Measurements from ENCODE around the gene FAM120AOS.

Gene FAM120AOS

DNA sequence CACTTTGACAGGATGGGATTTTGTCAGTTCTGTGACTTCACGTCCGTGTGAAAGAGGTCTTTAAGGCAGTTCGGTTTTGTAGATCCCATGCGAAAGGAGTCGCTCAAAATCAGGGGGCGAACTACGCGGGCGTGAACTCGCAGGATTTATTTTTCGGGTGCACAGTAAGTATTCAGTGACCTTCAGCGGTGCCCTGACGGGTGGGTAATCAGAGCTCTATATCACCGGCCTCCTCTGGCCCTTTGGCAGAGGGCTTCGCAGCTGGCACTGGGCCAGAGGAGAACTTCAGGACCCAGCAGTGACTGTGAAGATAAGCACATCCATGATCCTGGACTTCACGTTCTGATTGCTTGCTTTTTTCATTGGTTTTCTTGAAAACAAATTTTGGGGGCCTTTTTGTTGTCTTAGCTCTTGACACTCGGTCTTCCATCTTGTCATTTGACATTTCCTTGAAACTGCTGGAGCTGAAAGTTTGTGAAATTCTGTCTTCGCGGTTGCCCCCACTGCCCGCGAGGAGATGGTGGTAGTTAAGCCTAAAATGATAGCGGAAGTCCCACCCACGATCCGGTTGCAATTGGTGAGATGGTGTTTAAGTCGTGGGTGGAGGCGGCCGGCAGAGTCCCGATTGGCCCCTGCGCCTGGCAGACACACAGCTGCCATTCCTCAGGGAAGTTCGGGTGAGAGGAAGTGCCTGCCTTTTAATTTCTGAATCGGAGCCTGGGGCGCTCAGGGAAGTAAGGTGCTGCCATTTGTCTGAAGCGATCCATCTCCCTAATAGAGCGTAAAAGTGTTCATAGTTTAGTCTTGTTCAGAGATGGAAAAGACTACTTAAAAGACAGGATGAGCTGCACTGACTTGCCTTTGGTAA, at the start of gene FAM120AOS:
Gene FAM120AOS (minus strand): TSS at position 535 of the 868 bp plus-strand sequence. CDS start 872 bp downstream, outside the sequence.
- FAIRE-seq, result peak; percentile 97

DNA sequence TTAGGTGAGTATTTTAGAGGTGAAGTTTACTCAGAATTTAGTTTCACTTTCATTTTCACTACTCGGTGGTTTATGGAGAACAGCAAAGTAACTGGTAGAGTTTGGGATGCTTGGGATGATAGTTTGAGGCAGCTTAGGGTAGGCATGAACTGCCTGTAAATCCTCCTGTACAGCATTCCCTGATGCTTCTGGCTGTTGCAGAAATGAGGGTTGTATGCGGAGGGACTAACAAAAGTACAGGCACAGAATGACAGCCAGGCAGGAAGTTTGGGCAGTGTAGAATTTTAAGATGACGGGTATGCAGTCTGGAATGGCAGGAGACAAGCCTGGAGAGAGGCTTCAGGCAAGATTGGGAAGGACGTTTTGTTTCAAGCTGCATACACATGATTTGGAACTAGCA, 48.0 kb upstream of the FAM120AOS start:
- no peak for FAIRE-seq

DNA sequence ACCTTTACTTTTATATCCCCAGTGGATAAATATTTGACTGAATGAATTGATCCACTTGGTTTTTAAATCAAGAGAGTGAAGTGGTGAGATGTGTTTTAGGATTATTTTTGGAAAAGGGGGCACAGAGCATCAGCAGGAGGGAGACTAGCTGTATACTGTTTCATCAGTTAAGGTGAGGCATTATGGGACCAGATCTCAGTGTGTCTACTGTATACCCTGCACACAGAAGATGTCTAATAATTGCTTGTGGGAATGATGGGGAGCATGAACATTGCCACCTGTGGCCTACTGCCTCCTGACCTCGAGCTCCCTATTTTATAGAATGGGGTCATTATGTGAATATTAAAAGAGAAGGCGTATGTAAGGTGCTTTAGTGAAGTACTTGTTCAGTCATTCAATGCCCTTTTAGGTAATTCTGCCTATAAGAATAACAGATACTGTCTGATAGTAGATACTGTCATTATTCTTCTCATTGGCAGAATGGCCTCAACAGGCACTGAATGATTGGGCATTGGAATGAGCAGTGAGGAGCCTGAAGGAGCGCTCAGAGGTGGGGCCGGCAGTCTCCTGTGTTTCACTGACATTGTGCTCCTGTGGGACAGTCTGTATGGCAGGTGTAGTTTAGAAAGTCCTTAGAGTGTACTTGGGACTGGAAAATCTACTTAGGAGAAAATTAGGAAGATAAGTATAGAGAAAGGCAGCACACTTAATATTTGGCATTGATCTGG, 47.4 kb upstream of the FAM120AOS start:
- no peak for FAIRE-seq

DNA sequence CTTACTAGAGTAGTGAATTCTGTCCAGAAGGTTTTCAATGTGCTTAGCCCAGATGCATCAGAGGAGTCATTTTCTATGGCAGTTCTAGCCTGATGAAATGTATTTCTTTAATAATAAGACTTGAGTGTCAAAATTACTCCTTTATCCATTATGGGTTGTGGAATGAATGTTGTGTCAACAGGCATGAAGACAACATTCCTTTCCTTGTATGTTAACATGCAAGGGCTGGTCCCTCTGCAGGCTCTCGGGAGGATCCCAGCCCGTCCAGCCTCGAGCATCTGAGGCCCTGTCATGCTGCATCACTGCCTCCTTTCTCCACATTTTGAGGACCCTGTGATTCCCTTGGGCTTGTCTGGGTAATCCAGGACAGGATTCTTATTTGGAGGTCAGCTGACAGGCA, 42.9 kb upstream of the FAM120AOS start:
- FAIRE-seq, result no peak

DNA sequence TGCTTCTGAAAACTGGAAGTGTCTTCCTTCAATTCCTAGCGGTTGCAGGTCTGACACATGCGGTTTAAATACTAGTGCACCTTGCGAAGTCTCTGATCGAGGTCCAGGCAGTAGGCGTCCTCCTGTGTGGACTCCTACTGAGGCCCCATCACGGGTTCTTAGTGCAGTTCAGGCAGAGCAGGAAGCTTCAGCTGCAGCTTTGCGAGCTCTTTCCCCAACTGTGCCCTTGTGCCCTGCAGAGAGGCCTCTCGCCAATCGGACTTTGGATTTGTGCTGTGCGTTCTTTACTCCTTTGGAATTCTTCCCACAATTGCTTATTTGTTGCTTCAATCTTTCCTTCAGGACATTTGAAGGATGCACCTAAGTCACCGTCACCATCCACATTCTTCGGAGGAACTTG, 40.6 kb upstream of the FAM120AOS start:
- FAIRE-seq, result no peak

DNA sequence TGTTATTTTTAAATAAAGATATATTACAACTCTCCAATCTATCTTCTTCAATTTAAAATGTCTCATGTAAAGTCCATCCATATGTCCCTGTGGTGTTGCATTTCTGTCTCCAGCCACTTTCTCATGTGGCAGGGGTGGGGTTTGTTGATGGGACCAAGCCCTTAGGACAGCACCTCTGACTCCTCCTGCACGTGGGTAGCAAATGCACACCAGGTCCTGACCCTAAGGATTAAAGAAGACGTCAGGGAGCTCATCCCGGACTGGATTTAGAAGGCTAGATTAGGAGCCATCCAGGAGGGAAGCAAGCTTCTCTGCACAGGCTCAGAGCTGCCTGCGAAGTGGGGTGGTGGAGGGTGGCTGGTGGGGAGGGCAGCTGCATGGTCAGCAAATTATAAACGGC, 38.9 kb upstream of the FAM120AOS start:
- FAIRE-seq, result no peak

DNA sequence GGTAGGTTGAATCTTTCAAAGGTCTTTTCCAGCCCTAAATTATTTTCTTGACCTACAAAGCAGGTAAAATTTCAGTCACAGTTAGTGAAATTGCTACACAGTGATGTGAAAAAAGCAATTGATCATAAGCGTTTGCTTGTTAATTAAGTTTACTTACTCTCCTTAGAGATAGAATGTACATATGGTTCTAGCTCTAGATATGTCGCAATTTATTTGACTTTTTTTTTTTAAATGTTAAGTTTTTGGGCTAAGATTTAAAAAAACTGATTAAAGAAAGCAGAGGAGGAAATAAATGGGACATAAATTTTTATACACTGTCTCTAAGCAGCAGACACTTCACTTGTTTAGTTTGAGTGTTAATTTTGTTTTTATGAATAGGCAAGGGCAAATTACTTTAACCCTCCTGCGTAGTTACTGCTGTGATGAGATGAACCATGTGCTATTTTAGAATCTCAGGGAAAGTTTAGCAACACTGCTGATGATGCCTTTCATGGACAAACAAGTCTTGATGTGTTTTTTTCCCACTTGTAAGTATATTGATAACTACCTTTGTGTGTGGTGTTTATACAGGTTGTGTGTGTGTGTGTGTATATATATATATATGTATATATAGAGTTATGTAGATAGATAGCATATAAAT, 38.3 kb upstream of the FAM120AOS start:
- no peak for FAIRE-seq

DNA sequence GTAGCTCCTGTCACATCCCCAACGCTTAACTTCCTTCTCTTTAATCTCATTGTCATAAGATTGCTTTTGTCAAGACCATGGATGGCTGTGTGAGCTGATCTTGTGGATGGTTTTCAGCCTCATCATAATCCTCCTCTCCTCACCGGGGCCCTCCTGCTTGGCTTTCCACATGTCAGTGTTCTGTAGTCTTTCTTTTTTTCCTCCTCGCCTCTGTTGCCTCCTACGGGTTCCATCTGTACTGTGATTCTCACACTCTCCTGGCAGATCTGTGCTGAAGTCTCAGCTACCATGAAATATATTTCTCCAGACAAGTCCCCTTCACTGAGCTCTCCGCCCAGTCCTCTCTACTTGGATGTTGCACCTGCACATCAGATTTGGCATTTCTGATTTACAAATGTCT, 34.9 kb upstream of the FAM120AOS start:
- no peak for FAIRE-seq

DNA sequence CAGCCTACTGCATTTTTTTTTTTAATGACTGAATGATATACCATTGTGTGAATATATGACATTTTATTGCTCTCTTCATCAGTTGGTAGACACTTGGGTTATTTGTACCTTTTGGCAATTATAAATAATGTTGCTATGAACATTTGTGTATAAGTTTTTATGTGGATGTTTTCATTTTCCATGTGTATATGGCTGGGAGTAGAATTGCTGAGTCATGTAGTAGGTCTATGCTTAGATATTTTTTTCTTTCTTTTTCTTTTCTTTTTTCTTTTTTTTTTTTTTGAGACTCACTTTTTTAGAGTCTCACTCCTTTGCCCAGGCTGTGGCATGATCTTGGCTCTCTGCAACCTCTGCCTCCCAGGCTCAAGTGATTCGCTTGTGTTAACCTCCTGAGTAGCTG, 32.9 kb upstream of the FAM120AOS start:
- no peak for FAIRE-seq

DNA sequence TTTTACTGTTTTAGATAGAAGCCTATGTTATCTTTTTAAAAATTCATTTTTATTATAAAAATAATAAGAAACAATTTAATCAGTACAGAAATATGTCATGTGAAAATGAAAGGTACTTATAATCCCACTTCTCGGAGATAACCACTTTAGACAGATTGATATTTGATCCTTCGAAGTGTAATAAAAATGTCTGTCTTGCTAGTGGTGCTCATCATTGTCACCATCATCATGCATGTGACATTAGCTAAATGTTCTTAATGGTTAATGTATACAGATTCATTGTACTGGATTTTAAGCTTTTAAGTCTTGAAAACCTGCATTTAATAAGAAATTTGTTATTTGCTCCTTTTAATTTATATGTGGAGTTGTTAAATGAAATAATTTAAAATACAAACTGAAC, 30.1 kb upstream of the FAM120AOS start:
- no peak for FAIRE-seq

DNA sequence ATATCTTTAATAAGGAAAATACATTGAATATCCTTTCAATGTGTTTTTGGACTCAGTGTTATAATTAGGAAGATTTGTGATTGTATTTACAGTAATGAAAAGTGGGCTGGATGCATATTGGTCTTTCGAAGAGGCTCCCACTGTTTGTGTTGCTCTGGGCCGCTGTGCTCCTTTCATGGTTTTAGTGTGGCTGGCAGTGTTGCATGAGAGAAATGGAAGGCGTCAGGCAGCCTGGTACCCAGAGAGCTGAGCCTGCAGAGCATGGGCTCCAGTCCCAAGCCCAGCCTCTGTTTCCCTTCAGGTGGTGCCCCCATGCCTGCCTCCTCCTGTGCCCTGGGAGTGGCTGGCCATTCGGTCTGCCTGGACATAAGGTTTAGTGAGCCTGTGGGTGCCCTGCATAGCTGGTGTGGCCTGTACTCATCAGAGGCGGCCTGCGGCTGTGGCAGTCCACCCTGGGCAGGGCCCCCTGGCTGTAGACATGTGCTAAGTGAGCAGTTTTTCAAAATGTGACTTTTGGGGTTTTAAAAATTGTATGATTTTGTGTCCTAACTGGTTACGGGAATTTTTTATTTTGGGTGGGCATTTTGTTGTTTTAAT, 27.4 kb upstream of the FAM120AOS start:
- no peak for FAIRE-seq

DNA sequence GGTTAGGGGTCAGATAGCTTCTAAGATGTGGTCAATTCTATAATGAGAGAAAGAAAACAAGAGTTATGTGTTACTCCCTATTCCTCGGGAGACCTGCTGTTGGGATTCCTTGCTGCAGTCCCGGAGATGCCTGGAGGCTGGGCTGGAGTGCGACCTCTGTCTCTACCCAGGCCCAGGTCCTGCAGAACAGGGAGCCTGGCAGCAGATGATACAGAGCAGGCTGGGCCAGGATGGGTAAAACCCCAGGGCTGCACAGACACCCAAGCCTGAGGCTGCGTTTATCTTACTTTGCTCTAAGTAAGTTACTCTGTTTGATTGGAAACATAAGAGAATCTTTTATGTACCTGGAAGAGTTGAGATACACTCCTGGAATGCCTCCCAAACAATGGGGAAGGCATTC, 26.9 kb upstream of the FAM120AOS start:
- no peak for FAIRE-seq

DNA sequence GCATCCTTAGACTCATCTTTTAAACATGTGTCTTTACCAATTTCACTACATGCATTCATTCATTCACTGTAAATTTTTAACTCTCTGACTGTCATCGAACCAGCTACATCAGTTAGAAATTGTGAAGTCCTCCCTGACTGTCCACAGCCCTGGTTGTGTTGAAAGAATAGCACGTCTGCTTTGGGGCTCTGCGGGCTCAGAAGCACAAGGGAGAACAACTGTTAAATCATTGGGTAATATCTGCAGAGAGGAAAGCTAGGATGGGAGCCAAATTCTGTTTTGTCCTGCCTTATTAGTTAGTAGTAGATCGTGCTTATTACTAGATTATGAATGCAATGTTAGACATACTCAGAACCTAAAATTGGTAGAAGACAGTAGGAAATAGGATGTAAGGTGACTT, 26.3 kb upstream of the FAM120AOS start:
- no peak for FAIRE-seq

DNA sequence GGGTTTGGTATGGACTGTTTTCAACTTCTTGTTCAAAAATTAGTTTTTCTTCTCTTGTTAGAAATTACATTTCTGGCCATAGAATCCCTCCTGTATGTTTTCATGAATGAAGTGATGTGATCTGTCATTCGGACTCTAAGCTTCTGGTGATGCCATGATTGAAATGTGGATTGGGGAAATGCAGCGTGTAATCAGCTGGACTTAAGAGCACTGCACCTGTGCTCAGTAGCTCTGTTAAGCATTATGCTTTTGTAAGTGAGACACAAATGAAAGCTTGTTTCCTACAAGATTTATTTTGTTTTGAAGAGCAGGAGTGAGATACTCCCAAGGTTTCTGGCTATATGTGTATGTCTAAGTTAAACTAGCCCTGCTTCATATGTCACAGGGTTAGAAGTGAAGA, 24.0 kb upstream of the FAM120AOS start:
- FAIRE-seq, result no peak

DNA sequence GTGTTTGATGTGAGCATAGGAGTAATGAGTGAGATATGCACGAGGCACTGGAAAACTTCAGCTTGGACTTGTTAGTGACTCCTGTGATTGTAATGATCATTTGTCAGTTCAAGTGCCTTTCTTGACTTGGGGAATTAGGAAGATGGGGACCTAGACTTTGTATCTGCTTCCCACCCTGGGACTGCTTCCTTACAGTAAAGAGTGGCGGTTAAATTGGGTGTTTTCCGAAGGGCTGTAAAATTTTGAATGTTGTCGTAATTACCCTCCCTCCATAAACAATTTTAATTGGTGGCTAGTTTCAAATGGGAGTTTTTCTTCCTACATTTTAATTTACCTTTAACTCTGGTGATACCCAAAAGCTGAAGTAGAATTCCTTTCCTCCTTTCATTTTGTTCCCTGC, 23.5 kb upstream of the FAM120AOS start:
- FAIRE-seq, result no peak

DNA sequence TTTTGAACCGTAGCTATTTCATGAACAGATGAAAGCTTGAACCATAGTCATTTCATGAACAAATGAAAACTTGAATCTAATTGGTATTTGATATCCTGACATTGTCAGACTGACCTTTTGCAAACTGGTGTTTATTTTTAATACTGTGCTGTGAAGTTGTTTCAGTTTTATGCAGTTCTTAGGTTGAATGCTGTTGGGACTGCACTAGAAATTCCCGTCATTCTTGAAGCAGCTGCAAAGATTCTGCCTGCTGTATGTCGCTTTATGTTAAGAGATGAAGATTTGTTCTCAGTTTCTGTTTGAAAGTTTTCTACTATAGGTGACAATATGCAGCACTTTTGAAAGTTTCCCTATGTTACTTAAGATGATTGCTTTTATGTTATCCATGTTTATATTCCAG, 22.5 kb upstream of the FAM120AOS start:
- no peak for FAIRE-seq

DNA sequence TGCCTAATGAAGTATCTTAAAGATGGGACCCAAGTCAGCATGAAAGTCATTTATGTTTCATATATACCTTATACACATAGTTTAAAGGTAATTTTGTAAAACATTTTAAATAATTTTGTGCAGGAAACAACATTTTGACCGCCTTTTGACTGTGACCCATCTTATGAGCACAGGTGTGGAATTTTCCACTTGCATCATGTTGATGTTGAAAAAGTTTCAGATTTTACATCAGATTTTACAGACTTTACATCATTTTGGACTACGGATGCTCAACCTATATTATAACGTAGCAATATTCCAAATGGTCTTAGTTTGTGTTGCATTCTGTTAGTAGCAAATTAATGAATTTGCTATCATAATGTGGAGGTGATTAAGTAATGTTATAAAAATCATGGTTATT, 21.7 kb upstream of the FAM120AOS start:
- no peak for FAIRE-seq

DNA sequence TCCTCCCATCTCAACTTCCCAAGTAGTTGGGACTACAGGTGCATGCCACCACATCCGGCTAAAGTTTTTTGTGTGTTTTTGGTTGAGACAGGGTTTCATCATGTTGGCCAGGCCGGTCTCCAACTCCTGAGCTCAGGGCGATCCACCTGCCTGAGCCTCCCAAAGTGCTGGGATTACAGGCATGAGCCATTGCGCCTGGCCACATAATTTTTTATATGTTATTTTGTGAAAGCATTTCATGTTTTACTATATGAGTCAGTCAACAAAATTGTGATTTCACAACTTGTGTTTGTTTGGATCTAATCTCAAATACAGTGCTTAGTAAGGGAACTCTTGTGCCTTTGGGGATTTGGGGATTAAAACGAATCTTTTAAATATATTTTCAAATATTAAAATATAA, 20.0 kb upstream of the FAM120AOS start:
- FAIRE-seq, result no peak

DNA sequence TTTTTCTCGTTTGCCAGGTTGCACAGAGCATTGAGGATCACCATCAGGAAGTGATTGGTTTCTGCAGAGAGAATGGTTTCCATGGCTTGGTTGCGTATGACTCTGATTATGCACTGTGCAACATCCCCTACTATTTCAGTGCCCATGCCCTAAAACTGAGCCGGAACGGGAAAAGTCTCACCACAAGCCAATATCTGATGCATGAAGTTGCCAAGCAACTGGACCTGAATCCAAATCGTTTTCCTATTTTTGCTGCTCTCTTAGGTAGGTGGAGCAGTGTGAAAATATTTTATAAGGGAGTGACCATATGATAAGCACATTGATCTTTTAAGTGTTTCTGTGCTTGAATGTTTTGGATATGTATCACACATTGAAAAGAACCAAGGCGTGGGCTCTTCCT, 17.7 kb upstream of the FAM120AOS start:
- no peak for FAIRE-seq

DNA sequence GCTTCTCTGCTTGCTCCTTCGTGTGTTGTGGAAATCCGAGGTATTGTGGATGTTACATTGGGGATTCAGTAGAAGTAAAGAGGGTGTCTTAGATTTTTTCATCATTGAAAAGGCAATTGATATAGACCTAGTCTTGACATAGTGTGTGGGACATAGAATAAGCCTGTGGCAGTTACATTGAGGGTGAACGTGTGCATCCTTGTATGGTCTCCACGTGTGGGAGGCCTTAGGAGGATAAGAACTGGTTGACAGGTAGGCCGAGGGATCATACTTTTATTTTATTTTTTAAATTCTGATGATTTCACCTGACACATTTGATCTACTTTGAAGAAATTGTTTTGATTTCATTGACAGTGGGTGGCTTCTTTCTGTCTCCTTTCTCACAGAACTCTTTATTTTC, 17.0 kb upstream of the FAM120AOS start:
- FAIRE-seq, result no peak

DNA sequence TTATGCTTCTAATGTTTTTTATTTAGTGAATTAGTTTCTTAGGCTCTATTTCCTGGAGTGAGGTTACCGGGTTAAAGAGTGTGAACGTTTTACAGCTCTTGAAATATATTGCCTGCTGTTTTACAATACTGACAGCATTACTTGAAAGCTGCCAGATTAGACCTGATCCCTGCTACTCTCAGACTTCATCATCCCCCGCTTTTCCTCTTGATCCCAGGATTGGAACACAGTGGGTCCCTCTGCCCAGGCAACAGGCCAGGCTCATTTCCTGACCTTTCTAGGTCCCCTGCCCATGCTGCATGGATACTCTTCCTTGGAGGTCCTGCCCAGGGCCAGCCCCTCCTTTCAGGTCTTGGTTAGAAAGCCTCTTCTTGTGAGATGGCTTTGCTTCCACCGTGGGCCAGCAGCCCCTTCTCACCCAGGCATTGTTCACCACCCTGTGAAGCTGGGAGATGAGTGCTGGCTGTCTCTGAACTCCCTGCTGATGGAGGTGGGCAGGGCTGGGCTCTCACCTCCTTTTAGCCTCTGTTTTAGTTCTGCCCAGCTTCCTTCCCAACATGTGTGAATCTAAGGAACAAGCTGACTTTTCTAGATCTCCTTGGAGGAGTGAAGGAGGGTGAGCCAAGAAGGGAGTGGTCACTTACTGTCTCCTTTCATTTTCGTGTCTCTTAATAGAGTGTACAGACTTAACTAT, 15.5 kb upstream of the FAM120AOS start:
- no peak for FAIRE-seq

DNA sequence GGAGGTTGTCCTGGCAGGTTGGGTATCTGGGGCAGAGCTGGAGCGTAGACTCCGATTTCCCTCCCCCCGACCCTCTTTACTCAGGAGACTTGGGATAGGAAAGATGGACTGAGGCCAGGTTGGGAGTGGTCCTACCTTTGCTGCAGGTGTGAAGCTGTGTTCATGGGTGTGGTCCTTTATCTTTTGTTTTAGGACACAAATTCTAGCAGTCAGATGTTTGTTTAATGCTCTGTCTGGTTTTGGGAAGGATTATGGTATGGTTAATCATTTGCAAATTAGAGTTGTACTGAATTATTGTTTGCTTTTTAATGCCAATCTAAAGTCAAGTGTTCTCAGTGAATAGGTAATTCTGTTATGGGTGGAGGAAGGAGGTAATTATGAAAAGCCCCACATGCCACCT, 14.1 kb upstream of the FAM120AOS start:
- FAIRE-seq, result no peak

DNA sequence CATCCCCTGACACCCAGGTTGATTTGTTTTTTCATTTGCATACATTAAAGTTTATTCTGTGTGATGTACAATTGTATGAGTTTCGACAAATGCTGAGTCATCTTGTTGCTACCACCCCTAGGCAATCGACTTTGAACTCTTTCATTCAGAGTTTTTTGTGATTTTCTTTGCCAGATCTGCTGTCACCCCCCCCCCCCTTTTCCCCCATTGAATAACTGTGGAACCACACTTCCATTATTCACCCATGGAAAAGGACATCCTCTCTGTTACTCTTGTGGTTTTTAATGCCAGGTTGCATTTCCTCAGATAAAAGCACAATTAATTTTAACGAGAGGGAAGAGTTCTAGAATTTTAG, 13.7 kb upstream of the FAM120AOS start:
- FAIRE-seq, result no peak
